Subcutaneous abdominal adipose tissue (tissue), 5 donors: Measurements from ENCODE around the gene NSL1.
A peak's percentile ranks its signal among the peaks of the same experiment; 100 is the strongest.

Experiments used
- H3K27ac ChIP-seq: one replicate; pipeline ENCODE4 v1.7.0; 2013; ENCODE audit warnings: low read depth, mild to moderate bottlenecking, inconsistent platforms, low read length, moderate library complexity
- H3K27me3 ChIP-seq, 5 donors: one replicate each; pipeline ENCODE4 v1.7.0; 2013; ENCODE audit warnings: low read length in 5 of 5, inconsistent platforms in 1 of 5; ENCODE audit not compliant: control insufficient read depth in 5 of 5, insufficient read depth in 4 of 5
- H3K36me3 ChIP-seq, 5 donors: one replicate each; pipeline ENCODE4 v1.7.0; 2013; ENCODE audit warnings: low read length in 5 of 5; ENCODE audit not compliant: control insufficient read depth in 5 of 5, insufficient read depth in 5 of 5
- H3K4me1 ChIP-seq, 5 donors: one replicate each; pipeline ENCODE4 v1.7.0; 2013; ENCODE audit warnings: low read length in 5 of 5, mild to moderate bottlenecking in 3 of 5, moderate library complexity in 1 of 5; ENCODE audit not compliant: control insufficient read depth in 5 of 5, insufficient read depth in 5 of 5
- H3K4me3 ChIP-seq, 5 donors: one replicate each; pipeline ENCODE4 v1.7.0; 2013; ENCODE audit warnings: low read length in 5 of 5, low read depth in 1 of 5
- H3K9ac ChIP-seq, 5 donors: one replicate each; pipeline ENCODE4 v1.7.0; 2013; ENCODE audit warnings: low read length in 5 of 5, mild to moderate bottlenecking in 4 of 5, moderate library complexity in 3 of 5
- H3K9me3 ChIP-seq, 5 donors: one replicate each; pipeline ENCODE4 v1.7.0; 2013; ENCODE audit warnings: low read length in 5 of 5; ENCODE audit not compliant: control insufficient read depth in 5 of 5
- donor health status: healthy.
- donor health status: healthy.
- donor health status: healthy.
- donor health status: healthy.
- donor health status: healthy.

Gene NSL1

GRCh38 chr1:212699104-212699624, 92.4 kb downstream of the NSL1 start:
- H3K4me3 ChIP-seq: peak overlapping the region; percentile 59 to 73 (median 64)
- H3K27me3 ChIP-seq: peaks cover 0 to 9% (median 0%) of the 10 kb centered on the region in 5 donors
- no peaks in the 10 kb centered on the region for H3K36me3 ChIP-seq
- no peak overlapping the region for H3K27ac ChIP-seq
- H3K9me3 ChIP-seq: no peaks in the 10 kb centered on the region
- H3K4me1 ChIP-seq: peaks cover 2 to 32% (median 26%) of the 10 kb centered on the region in 5 donors
- H3K9ac ChIP-seq: peak overlapping the region in 4 of 5 donors; percentile 12 to 59 (median 52)

DNA sequence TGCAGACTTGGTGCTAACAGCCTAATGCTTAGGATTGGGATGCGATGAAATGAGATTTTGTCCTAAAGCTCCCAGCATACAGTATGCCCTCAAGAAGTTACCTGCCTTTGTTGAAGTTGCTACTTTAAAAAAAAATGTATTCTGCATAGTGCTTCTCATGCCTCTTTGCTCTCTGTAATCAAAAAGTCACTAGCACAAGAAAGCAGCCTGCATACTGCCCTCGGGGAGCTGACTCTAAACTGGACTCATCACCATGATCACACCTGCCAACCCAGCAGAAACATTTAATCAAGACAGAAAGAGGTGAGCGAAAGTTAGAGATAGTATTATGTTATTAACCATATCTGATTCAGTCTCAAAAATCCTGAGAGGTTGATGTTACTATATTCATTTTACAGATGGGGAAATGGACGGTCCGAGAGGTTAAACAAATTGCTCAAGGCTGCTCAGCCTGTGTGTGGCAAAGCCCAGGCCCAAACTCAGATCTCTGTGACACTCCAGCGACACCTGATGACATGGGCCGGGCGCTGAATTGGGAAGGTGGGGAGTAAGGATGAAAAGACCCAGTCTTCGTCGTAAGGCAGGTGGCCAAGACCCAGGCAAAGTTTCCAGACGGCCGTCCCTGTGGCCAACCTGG, 93.0 kb downstream of the NSL1 start:
- H3K9ac ChIP-seq: peak overlapping the region in 2 of 5 donors; percentile 12 to 59
- H3K4me3 ChIP-seq: peak overlapping the region; percentile 59 to 73 (median 64)
- H3K27me3 ChIP-seq: peaks cover 0 to 12% (median 0%) of the 10 kb centered on the region in 5 donors
- peaks cover 2 to 32% (median 26%) of the 10 kb centered on the region in 5 donors for H3K4me1 ChIP-seq
- H3K27ac ChIP-seq: no peak overlapping the region
- H3K36me3 ChIP-seq: no peaks in the 10 kb centered on the region
- H3K9me3 ChIP-seq: no peaks in the 10 kb centered on the region

DNA sequence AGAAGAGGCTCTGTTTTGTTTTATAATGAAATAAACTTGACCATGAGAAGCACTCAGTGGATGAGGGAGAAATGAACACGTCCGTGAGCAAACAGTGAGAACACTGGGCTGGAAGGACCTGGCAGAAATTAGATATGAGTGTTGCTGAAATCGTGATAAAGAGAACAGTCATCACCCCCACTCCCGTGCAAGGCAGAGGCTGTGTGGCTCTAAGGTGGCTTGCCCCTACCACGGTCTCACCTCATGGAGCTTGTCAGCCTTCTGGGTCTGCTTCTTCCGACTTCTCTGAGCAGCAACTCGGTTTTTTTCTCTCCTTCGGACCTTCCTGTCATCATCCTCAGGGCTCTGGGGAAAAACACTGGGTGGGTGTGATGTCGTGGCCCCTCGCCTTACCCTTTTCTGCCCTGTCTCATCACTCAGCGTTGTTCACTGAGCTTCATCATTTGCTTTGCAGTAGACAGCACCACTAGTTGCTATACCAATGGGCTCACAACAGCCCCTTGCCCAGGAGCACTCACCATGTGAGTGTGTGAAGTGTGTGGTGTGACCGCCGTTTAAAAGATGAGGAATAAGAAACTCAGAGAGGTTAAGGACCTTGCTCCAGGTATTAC, 94.8 kb downstream of the NSL1 start:
- Histone ChIP-seq H3K4me1 (peaks cover 2 to 32% (median 26%) of the 10 kb centered on the region in 5 donors), H3K27me3 (peaks cover 0 to 12% (median 0%) of the 10 kb centered on the region in 5 donors), H3K27ac (no peak overlapping the region), H3K9ac (no peak overlapping the region), H3K36me3 (peaks cover 0 to 3% (median 0%) of the 10 kb centered on the region in 5 donors), H3K4me3 (no peak overlapping the region), H3K9me3 (no peaks in the 10 kb centered on the region)

GRCh38 chr1:212692774-212693644, 98.6 kb downstream of the NSL1 start:
- Histone ChIP-seq H3K36me3 (peaks cover 0 to 3% (median 0%) of the 10 kb centered on the region in 5 donors), H3K27ac (no peak overlapping the region), H3K4me3 (no peak overlapping the region), H3K27me3 (peaks cover 0 to 10% (median 0%) of the 10 kb centered on the region in 5 donors), H3K9me3 (no peaks in the 10 kb centered on the region), H3K4me1 (no peaks in the 10 kb centered on the region), H3K9ac (no peak overlapping the region)

DNA sequence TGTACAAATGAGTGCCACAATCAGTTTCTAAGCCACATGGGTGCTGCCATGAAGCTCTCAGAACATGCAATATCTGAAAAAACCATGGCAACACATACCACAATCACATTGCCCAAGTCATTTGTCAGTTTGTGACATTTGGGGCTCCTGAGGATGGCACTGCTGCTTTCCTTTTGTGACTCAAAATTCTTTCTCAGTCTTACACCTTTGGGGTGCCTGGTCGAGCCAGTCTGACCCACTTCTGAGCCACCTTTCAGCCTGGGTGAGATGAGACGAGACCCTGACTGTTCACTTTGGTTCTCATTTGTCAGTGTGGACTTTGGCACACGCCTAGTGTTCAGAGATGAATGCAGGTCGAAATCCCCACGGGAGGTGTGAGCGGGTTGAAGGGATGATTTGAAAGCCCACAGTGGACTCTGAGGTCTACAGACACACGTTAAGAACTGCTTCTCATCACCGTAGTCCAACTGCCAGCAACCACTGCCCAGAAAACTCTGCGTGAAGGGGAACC, 100.0 kb downstream of the NSL1 start:
- no peak overlapping the region for H3K9ac ChIP-seq
- no peaks in the 10 kb centered on the region for H3K9me3 ChIP-seq
- peaks cover 0 to 3% (median 0%) of the 10 kb centered on the region in 5 donors for H3K36me3 ChIP-seq
- peaks cover 0 to 3% (median 0%) of the 10 kb centered on the region in 5 donors for H3K27me3 ChIP-seq
- H3K4me3 ChIP-seq: no peak overlapping the region
- H3K4me1 ChIP-seq: no peaks in the 10 kb centered on the region
- H3K27ac ChIP-seq: no peak overlapping the region

- no peak overlapping the region for H3K9ac ChIP-seq
- H3K4me1 ChIP-seq: peaks cover 0 to 1% (median 0%) of the 10 kb centered on the region in 5 donors
- H3K27ac ChIP-seq: no peak overlapping the region
- H3K36me3 ChIP-seq: peaks cover 0 to 3% (median 0%) of the 10 kb centered on the region in 5 donors
- H3K4me3 ChIP-seq: no peak overlapping the region
- H3K27me3 ChIP-seq: peaks cover 0 to 6% (median 0%) of the 10 kb centered on the region in 5 donors
- no peaks in the 10 kb centered on the region for H3K9me3 ChIP-seq
Observed at GRCh38 chr1:212690816-212691403, 100.7 kb downstream of the NSL1 start.

GRCh38 chr1:212689758-212690529, 101.6 kb downstream of the NSL1 start:
- H3K36me3 ChIP-seq: peaks cover 0 to 3% (median 0%) of the 10 kb centered on the region in 5 donors
- no peak overlapping the region for H3K27ac ChIP-seq
- peaks cover 0 to 5% (median 2%) of the 10 kb centered on the region in 5 donors for H3K4me1 ChIP-seq
- no peak overlapping the region for H3K4me3 ChIP-seq
- H3K27me3 ChIP-seq: peaks cover 0 to 6% (median 0%) of the 10 kb centered on the region in 5 donors
- H3K9ac ChIP-seq: no peak overlapping the region
- H3K9me3 ChIP-seq: no peaks in the 10 kb centered on the region

GRCh38 chr1:212689196-212689725, 102.3 kb downstream of the NSL1 start:
- H3K4me1 ChIP-seq: peaks cover 0 to 12% (median 2%) of the 10 kb centered on the region in 5 donors
- H3K9ac ChIP-seq: no peak overlapping the region
- peaks cover 0 to 3% (median 0%) of the 10 kb centered on the region in 5 donors for H3K36me3 ChIP-seq
- H3K27ac ChIP-seq: no peak overlapping the region
- peaks cover 0 to 6% (median 0%) of the 10 kb centered on the region in 5 donors for H3K27me3 ChIP-seq
- H3K4me3 ChIP-seq: no peak overlapping the region
- H3K9me3 ChIP-seq: no peaks in the 10 kb centered on the region
